Glomerular endothelial cell (primary cell): ENCODE data around the gene ORC3. TPM values are rescaled to one million over a fixed set of nuclear protein-coding genes. Genes with fewer than 3 reads are reported as not detected.

Experiments
- total RNA-seq: library from RNA; depleted of rRNA; stranded (reverse); fragments of >200 nt; gene quantifications from 2 replicates; pipeline ENCODE4 v1.2.3, GENCODE V29; 2015

The ORC3 gene
- total RNA-seq, 1 donor from 2014 or later = 14.8 TPM

Other genes starting within 250 kb of the ORC3 start
- 0.15 and 3.0 TPM in 2 replicates for gene C6orf163, start 245.3 kb upstream of the ORC3 start, total RNA-seq
- 0.35 and 0.97 TPM in 2 replicates for gene CFAP206, start 182.2 kb upstream of the ORC3 start, total RNA-seq
- 15.2 and 18.5 TPM in 2 replicates for gene SLC35A1, start 117.2 kb upstream of the ORC3 start, total RNA-seq
- gene RARS2, start 148 bp upstream of the ORC3 start, total RNA-seq = 22.2 and 27.8 TPM in 2 replicates
- gene AKIRIN2, start 112.1 kb downstream of the ORC3 start, total RNA-seq = 26.1 and 32.4 TPM in 2 replicates